SK-N-SH (cell line): ENCODE results near the gene CRLF2.

ENCODE experiments used
- CTCF ChIP-seq: fragments of 200-600 bp; sonication (generic); IDR thresholded peaks from 2 replicates; pipeline ENCODE4 v1.6.1; 2017; ENCODE audit warnings: antibody characterized with exemption, mild to moderate bottlenecking, moderate library complexity
- MEF2A ChIP-seq: IDR thresholded peaks from 2 replicates; pipeline ENCODE4 v1.4.0; 2012; ENCODE audit warnings: low read depth, borderline replicate concordance
- REST ChIP-seq: IDR thresholded peaks from 2 replicates; pipeline ENCODE4 v1.6.1; 2012; ENCODE audit warnings: mild to moderate bottlenecking, low read depth, low read length, moderate library complexity

GRCh38 chrX:1224954-1225353 lies 12.5 kb upstream of the CRLF2 start:
- TF ChIP-seq REST (no peak), MEF2A (no peak), CTCF (no peak)
